Left colon (tissue), 2 donors: ENCODE results near the gene IFNE. TPM values are rescaled to one million over a fixed set of nuclear protein-coding genes. Genes with fewer than 3 reads are reported as not detected.
A peak's percentile ranks its signal among the peaks of the same experiment; 100 is the strongest.
"Not testable (repeated sequence)": the region's sequence is repeated elsewhere in the genome, so short reads cannot be mapped to it uniquely, and the experiment has no call there.

ENCODE experiments used
- ATAC-seq: fragments of 200-7000 bp; cut with Tn5 transposase; one replicate; pipeline ENCODE4 v1.9.1; 2020; ENCODE audit warnings: mild to moderate bottlenecking, moderate library complexity
- DNase-seq, 2 donors: peaks; one replicate each; pipeline ENCODE4 v3.0.0-alpha.2; 2020
- intact Hi-C, 2 donors: fragments of 100-400 bp; cut with DNase I in 1 of 2; cut with micrococcal nuclease in 1 of 2; formaldehyde crosslinking; loops; one replicate each; pipeline versions ENCODE4 v1.11.2 to v1.14.0; 2022; cut with DNase I, micrococcal nuclease
- total RNA-seq, 2 donors: library from RNA; stranded (reverse); fragmentation: NEBNext Ultra II Directional; extraction: Animal tissue kit (Norgen Biotek cat#: 25700); gene quantifications; one replicate each; pipeline ENCODE4 v1.2.1, GENCODE V29; 2021
- donor health status: DM: no; HTN: no; CAD: no.
- donor health status: DM: yes; HTN: yes; CAD: no.

The IFNE gene
- total RNA-seq, 2 donors from 2014 or later, result not detected

DNA sequence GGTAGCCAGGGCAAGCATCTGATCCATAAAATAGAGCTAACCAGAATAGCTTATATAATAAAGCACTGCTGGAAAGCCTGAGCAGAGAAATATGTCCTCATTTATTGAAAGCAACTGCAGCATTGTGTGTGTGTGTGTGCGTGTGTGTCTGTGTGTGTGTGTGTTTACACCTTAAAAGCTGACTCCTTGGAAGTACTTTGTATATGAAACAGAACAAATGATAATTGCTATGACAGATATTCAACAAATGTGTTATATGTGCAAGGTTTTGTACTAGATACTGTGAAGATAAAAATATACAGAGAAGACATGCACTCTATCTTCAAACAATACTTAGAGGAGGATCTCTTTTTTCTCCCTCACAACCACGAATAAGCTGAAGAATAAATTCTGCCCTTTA, 22.0 kb upstream of the IFNE start:
- intact Hi-C loops, result no loop called here
- ATAC-seq (no peak), DNase-seq (no peak)

DNA sequence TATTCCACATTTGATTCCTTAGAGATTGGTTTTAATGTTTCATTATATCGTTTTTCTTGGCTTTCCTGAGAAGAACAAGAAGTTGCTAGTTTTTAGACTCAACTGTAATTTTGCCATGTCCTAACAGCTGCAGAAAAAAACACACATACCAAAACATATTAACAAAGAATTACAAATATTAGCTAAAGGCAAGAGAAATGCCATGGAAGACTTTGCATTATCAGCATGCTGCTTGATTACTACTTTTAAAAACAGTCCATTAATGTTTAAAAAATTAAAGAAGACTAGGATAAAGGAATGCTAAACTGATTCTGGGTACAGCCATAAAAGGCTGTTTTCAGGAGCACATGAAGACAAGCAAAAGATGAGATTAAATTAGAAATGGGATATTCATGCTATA, 20.5 kb upstream of the IFNE start:
- DNase-seq (no peak), ATAC-seq (no peak)
- intact Hi-C loops, result no loop called here

DNA sequence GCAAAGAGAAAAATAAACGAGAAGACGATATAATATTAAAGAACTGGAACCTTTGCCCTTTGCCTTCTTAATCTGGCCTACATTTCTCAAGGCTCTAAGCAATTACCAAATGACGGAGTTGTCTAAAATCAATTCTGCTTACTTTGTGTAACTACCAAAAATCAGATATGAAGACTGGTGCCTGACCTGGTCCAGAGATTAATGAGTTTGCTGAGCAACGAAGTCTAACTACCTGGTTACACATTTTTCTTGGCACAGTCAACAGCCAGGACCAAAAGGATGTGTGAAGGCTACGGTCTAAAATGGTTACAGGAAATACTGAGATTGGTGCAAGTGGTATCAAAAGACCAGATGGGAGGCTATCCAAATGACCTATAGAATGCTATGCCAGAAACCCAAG, 17.8 kb upstream of the IFNE start:
- no peak for ATAC-seq
- DNase-seq, result no peak
- intact Hi-C loops, result no loop called here

DNA sequence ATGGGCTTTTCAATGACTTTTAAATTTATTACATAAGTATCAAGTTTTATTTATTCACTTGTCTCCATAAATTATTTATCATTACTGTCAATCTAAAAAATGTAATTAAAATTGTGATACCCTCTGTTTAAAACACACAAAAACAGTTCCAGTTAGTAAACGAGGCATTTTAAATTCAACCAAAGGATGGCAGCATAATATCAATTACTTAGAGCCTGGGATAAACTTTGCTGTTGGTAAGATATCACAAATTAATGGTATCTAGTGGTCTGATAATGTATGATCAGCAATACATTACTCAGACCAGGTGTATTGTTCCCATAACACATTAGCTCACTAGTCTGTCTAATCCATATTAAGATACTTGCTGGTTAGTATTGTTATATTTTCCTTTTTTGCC, 9.6 kb upstream of the IFNE start:
- intact Hi-C loops, result no loop called here
- DNase-seq (no peak), ATAC-seq (no peak)

DNA sequence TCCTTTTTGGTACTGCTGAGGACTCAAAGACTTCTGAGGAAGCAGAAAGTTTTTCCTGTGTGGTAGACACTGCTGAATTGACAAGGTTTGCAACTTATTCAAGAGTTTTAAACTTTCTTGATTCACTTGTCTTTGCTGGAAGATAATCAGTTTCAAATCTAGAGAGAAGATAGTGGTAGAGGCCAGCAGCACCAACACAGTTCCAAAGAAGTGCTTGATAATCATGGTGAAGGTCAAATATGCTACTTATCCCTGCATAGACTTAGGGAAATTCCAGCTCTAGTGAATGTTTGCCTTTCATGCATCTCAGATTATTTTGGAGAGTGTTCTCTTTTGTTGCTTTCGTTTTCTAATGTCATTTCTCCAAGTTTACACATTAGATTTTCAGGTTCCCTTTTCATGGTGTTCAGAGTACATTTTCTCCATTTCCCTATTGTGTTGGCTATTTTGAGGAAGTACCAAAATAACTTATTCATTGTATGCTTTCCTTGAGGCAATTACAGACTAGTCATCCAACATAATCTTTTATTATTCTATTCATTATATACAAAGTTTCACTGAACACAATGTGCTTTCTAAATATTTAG, 550 bp downstream of the IFNE start:
- intact Hi-C loops, result no loop called here
- DNase-seq (no peak), ATAC-seq (no peak)

- DNase-seq (no peak), ATAC-seq (no peak)
- intact Hi-C loops, result no loop called here
These were observed 2.9 kb downstream of the IFNE start for GRCh38 chr9:21479152-21479702.

DNA sequence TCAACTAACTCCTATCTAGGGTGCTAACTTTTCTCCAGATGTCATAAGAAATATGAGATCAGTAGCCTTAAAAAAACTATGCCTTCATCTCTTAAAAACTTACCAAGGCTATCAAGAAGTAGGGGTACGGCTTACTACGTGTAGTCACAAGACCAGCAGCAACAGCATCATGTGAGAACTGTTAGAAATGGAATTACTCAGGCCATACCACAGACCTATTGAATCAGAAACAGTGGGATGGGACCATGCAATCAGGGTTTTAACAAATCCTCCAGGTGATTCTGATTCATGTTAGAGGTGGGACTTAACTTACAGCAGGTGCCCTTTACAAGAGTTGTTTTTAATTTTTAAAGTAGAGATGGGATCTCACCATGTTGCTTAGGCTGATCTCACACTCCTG, 4.6 kb downstream of the IFNE start:
- no peak for ATAC-seq

DNA sequence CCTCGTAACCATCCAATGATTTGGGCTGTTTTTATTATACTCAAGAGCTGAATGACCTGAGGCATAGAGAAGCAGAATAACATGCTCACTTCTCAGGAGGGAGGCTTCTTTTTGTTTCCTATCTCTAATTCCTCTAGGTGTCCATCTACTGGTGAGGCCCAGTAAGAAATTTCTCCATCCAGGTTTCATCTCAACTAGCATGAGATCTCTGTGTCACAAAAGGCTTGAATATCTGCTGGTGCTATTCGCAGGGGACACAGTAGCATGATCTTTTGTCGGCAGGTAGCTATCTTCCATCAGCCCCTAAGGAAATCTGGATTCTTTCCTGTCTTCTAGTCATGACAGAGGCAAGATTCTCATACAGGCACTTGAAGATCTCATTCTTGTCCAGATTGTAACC, 8.9 kb downstream of the IFNE start:
- DNase-seq (no peak), ATAC-seq (no peak)
- intact Hi-C loops, result no loop called here

More for the DNA sequence above, 4.6 kb downstream of the IFNE start:
- DNase-seq, result no peak
- intact Hi-C loops, result no loop called here

GRCh38 chr9:21470126-21470525, 12.0 kb downstream of the IFNE start:
- ATAC-seq, result no peak
- intact Hi-C loops, result no loop called here
- no peak for DNase-seq

DNA sequence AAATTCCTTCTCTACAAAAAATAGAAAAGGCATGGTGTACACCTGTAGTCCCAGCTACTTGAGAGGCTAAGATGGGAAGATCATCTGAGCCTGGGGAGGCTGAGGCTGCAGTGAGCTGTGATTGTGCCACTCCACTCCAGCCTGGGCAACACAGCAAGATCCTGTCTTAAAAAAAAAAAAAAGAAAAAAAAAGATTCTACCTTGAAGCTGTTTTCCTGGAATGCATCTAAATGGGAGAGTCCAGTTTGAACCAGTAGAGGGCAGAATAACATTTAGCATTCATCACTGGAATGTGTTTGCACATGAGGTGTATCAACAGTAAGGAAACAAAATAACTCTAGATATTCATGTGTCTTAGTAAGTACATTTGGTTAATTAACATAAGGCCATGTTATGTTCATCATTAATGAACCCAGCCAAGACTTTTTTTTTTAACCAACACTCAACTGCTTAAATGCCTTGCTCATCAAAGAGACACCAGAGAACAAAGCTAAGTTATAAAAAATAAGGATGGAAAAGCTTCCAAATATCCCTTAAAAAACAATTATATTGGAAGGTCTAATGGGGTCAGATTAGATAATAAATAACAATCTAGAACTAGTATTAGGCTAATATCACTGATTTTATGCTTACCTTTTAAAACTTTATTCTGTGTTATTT, 16.1 kb downstream of the IFNE start:
- DNase-seq (no peak), ATAC-seq (peak; percentile 66)
- intact Hi-C loops, result no loop called here

GRCh38 chr9:21465138-21465537, 17.0 kb downstream of the IFNE start:
- intact Hi-C loops, result no loop called here
- DNase-seq (no peak), ATAC-seq (no peak)

GRCh38 chr9:21461377-21461776, 20.7 kb downstream of the IFNE start:
- no peak for ATAC-seq
- intact Hi-C loops, result no loop called here

GRCh38 chr9:21455320-21455719, 26.8 kb downstream of the IFNE start:
- DNase-seq, result no peak
- ATAC-seq, result peak; percentile 76
- intact Hi-C loops, result loop anchor here in 1 of 2 donors (10.0 kb wide), 1 partner anchor 131 kb away; no protein-coding TSS in a partner anchor

More at GRCh38 chr9:21461377-21461776, 20.7 kb downstream of the IFNE start:
- no peak for DNase-seq

DNA sequence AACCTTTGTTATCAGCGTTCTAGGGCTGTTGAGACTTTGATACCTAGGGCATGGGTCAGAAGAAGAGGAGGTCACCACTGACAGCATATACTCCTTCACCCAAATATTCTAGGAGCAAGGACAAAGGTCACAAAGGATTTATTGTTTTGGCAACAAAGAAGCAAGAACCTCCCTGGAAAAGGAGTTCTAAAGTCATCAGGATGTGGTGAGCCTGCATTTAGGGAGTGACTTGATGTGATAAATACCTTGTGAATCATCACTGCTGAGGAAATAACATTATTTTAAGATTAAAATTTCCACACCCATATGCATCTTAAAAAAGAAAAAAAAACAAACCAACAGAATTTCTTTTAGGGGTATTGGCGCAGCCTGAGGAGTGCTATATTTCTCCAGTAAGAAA, 28.0 kb downstream of the IFNE start:
- ATAC-seq, result no peak
- intact Hi-C loops, result loop anchor here in 1 of 2 donors (10.0 kb wide), 1 partner anchor 129 kb away; no protein-coding TSS in a partner anchor

GRCh38 chr9:21452681-21453080, 29.4 kb downstream of the IFNE start:
- intact Hi-C loops, result loop anchor here in 1 of 2 donors (10.0 kb wide), 1 partner anchor 128 kb away; no protein-coding TSS in a partner anchor
- ATAC-seq (no peak), DNase-seq (no peak)

More for the DNA sequence above, 28.0 kb downstream of the IFNE start:
- DNase-seq, result no peak

- no peak for ATAC-seq
- DNase-seq, result no peak
These were observed 31.2 kb downstream of the IFNE start for GRCh38 chr9:21450733-21451394.

DNA sequence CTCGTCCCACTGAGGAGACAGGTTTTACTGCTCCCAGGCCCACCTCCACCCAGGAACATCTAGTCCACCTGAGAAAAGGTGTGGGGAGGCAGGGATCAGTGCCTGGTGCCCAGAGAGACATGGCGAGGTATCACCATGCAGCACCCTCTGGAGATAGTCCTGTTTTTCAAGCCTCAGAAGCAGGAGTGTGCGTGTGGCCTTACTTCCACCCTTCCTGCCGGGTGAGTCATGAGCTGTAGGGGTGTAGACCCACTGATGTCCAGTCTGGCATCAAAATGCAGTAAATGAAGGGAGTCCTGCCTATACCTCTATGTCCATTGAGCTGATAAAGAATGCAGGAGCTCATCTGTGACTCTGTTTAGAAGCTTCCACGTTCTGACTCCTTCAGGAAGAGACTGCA, 32.8 kb downstream of the IFNE start:
- ATAC-seq, intact Hi-C loops, DNase-seq: not testable (repeated sequence)

More at GRCh38 chr9:21450733-21451394, 31.2 kb downstream of the IFNE start:
- intact Hi-C loops, result loop anchor here in 1 of 2 donors (10.0 kb wide), 1 partner anchor 126 kb away; no protein-coding TSS in a partner anchor

- ATAC-seq (no peak), DNase-seq (no peak)
- intact Hi-C loops, result no loop called here
These were observed 38.1 kb downstream of the IFNE start for GRCh38 chr9:21443849-21444625.

GRCh38 chr9:21440139-21440538, 42.0 kb downstream of the IFNE start, which contains the start of gene IFNA1:
Gene IFNA1 (plus strand): TSS chr9:21440439. CDS start chr9:21440508, 69 bp downstream.
- ATAC-seq (no peak), DNase-seq (no peak)
- intact Hi-C loops, result no loop called here
